Left lobe of liver (tissue), 2 donors: ENCODE results near the gene SOX6. TPM values are rescaled to one million over a fixed set of nuclear protein-coding genes. Genes with fewer than 3 reads are reported as not detected.

Source experiments
- ATAC-seq: fragments of 200-7000 bp; cut with Tn5 transposase; one replicate; pipeline ENCODE4 v1.9.1; 2020; ENCODE audit warnings: mild to moderate bottlenecking, moderate library complexity
- DNase-seq: peaks from one replicate; pipeline ENCODE4 v3.0.0-alpha.2; 2020; ENCODE audit warnings: low spot score
- total RNA-seq: library from RNA; stranded (reverse); gene quantifications from one replicate; pipeline ENCODE4 v1.2.1, GENCODE V29; 2021
- donor health status: DM: no; HTN: no; CAD: no; lungs with moderate emphysema.
- donor health status: DM: no; HTN: yes; CAD: no.

The SOX6 gene
- total RNA-seq, 1 donor from 2014 or later: 14.1 TPM

- ATAC-seq: peak; percentile 39
These were observed 160.7 kb downstream of the SOX6 start for GRCh38 chr11:16195651-16196050.

GRCh38 chr11:16194566-16194965 is 161.8 kb downstream of the SOX6 start:
- ATAC-seq: no peak
- DNase-seq: no peak

More at GRCh38 chr11:16195651-16196050, 160.7 kb downstream of the SOX6 start:
- no peak for DNase-seq

- no peak for ATAC-seq
- no peak for DNase-seq
These were observed 162.4 kb downstream of the SOX6 start for GRCh38 chr11:16193897-16194381.

- DNase-seq (no peak), ATAC-seq (no peak)
These were observed 164.5 kb downstream of the SOX6 start for GRCh38 chr11:16191868-16192240.

GRCh38 chr11:16191212-16191867 is 165.0 kb downstream of the SOX6 start:
- ATAC-seq (peak; percentile 45), DNase-seq (no peak)

- ATAC-seq (peak; percentile 72), DNase-seq (peak; percentile 92)
These were observed 169.7 kb downstream of the SOX6 start for GRCh38 chr11:16186680-16187079.

- ATAC-seq: no peak
- DNase-seq: no peak
These were observed 171.3 kb downstream of the SOX6 start for GRCh38 chr11:16185042-16185441.

GRCh38 chr11:16184588-16184987 is 171.8 kb downstream of the SOX6 start:
- ATAC-seq (peak; percentile 88), DNase-seq (peak; percentile 76)

- peak; percentile 33 for ATAC-seq
- DNase-seq: no peak
These were observed 173.8 kb downstream of the SOX6 start for GRCh38 chr11:16182553-16182952.

- DNase-seq: no peak
- no peak for ATAC-seq
These were observed 175.5 kb downstream of the SOX6 start for GRCh38 chr11:16180868-16181267.

- no peak for DNase-seq
- no peak for ATAC-seq
These were observed 176.7 kb downstream of the SOX6 start for GRCh38 chr11:16179676-16180075.

GRCh38 chr11:16178273-16178672 is 178.1 kb downstream of the SOX6 start:
- no peak for ATAC-seq
- DNase-seq: no peak

- DNase-seq (no peak), ATAC-seq (no peak)
These were observed 178.7 kb downstream of the SOX6 start for GRCh38 chr11:16177688-16178087.

- ATAC-seq: no peak
- DNase-seq: no peak
These were observed 182.5 kb downstream of the SOX6 start for GRCh38 chr11:16173798-16174197.

GRCh38 chr11:16171882-16172281 is 184.5 kb downstream of the SOX6 start:
- ATAC-seq (no peak), DNase-seq (no peak)

- ATAC-seq: peak; percentile 66
- no peak for DNase-seq
These were observed 186.1 kb downstream of the SOX6 start for GRCh38 chr11:16169956-16170847.

- no peak for DNase-seq
- no peak for ATAC-seq
These were observed 186.8 kb downstream of the SOX6 start for GRCh38 chr11:16169541-16169940.

GRCh38 chr11:16167706-16168487 is 188.4 kb downstream of the SOX6 start:
- ATAC-seq (no peak), DNase-seq (no peak)

GRCh38 chr11:16166571-16166970 is 189.8 kb downstream of the SOX6 start:
- ATAC-seq (no peak), DNase-seq (no peak)

- no peak for DNase-seq
- no peak for ATAC-seq
These were observed 196.2 kb downstream of the SOX6 start for GRCh38 chr11:16160146-16160545.

- ATAC-seq (no peak), DNase-seq (no peak)
These were observed 197.8 kb downstream of the SOX6 start for GRCh38 chr11:16158426-16158994.
